Measurements from ENCODE around the gene SLC9A3.
"Not testable (repeated sequence)": the region's sequence is repeated elsewhere in the genome, so short reads cannot be mapped to it uniquely, and the experiment has no call there.

SLC9A3 gene

DNA sequence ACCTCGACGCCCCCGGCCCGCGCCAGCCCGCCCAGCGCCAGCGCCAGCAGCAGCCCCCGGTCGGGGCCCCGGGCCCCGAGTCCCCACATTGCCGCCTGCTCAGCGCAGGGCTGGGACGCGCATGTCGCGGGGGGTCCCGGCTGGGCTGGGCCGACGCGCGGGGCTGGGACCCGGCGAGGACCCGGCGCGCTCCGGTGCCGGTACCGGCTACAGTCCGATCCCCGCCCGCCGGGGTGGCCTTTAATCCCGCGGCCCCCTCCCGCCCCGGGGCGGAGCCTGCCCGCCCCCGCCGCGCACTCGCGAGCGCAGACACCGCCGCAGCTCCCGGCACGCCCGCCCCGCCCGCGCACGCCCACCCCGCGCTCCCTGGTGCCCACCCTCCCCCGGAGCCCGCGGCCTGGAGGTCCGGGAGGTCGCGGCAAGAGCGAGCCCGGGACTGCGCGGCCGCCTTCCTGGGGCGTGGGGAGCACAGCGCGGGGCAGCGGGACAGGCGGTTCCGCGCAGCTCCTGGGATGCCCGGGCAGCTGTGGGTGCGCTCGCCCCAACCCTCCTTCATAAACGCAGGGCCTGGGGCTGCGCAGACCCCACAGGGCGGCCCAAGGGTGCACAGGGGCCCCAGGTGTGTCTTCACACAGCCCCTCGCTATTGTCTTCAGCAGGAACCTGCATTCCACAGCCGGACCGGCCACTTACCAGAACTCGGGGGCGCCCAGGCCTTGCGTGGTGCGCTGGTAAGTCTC, at the start of gene SLC9A3:
TSS of gene SLC9A3 (minus strand) at position 216 of the 739 bp plus-strand sequence.
- DNase-seq, result no peak

DNA sequence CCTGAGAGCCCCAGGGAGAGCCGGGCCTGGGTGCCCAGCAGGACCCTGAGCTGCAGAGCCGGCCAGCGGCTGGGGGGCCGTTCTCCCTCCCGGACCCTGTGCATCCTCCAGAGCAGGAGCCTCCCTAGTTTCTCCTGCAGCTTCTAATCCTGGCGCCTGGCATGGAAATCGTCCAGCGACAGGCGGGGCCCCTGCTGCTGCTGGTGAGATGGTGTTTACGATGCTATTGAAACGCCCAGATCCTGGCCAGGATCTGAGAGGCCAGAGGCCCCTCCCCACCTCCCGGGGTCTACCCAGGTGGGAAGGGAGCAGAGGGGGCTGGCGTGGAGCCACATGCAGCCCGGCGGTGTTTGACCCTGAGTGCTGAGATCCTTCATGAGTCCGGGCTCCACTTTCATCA, 49.7 kb upstream of the SLC9A3 start:
- DNase-seq, result no peak

DNA sequence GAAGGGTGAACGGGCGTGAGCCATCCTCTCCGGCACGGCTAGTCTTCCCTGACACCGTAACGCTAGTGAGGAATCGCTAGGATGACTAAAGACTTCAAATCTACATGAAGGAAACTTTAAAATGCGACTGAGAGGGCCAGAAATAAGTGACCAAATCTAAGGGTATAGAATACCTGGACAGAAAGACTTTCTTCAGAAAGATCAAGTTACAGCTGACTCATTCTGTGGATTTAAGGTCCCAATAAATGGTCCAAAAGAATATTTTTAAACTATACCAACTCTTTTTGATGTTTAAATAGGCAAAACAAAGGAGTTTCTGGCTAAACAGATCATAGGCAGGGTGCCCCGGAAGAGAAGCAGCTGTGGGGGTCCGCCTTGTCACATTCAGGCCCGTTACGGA, 49.0 kb upstream of the SLC9A3 start:
- no peak for DNase-seq

DNA sequence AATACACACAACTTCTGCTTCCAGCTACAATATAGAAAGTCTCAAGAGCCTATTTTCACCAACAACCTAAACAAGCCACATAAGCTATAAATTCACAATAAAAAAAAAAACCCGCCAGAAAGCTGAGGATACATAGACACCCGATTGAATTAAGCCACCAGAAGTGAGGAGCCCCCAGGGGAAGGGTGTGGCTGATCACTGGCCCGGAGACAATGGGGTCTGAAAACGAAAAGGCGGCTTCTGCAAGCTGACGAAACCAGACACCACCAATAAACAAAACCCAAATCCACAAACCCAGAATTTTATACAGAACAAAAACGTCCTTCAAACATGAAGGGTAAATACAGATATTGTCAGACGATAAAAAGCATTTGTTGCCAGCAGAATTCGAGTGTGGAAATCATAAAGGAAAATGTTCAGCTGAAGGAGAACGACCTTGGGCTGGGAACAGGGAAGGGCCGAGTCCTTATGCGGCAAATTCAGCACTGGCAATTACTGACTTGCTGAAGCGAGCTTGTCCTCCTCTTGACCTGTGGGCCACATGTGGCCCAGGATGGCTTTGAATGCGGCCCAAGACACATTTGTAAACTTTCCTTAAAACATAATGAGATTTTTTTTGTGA, 48.3 kb upstream of the SLC9A3 start:
- DNase-seq, result no peak

DNA sequence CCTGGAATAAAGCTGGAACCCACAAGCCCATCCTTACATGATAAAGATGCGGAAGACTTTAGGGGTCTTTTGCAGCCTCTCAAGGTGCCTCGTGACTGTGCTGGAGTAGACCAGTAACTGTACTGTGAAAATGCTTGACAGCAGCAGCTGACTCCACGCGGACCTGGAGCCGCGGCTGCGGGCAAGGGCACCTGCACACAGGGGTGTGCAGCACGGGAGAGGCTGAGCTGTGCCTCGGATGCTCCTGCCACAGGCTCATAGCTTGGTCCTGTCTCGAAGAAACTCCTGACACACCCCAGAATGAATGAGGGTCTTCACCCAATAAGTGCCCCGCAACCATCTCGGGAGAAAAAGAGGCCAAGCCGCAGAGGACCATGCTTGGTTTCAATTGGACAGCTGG, 47.5 kb upstream of the SLC9A3 start:
- no peak for DNase-seq

DNA sequence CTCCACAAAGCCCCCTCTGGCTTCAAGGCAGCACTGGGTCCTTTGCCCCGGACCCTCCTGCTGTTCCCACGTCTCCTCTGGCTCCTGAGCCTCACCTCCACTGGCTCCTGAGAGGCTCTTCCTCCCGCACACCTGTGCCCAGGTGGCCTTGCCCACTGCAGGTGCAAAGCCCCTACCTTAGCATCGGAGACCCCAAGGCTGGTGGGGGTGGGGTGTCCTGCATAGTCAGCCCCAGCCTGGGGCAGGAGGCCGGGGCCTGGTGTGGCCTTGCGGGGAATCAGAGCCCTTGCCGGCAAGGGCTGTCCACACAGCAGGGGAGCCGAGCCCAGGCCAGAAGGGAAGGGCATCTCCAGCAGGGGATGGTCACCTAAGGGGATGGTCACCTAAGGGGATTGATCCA, 46.6 kb upstream of the SLC9A3 start:
- no peak for DNase-seq

DNA sequence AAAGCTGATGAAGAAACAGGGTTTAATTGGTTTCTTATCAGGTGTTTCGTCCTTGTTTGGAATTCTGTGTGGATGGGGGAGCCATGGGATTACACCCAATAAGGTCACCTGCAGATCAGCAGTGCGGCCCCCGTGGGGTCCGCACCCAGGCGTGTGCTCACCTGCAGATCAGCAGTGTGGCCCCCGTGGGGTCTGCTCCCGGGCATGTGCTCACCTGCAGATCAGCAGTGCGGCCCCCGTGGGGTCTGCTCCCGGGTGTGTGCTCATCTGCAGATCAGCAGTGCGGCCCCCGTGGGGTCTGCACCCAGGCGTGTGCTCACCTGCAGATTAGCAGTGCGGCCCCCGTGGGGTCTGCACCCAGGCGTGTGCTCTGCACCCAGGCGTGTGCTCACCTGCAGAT, 46.2 kb upstream of the SLC9A3 start:
- DNase-seq, result no peak

DNA sequence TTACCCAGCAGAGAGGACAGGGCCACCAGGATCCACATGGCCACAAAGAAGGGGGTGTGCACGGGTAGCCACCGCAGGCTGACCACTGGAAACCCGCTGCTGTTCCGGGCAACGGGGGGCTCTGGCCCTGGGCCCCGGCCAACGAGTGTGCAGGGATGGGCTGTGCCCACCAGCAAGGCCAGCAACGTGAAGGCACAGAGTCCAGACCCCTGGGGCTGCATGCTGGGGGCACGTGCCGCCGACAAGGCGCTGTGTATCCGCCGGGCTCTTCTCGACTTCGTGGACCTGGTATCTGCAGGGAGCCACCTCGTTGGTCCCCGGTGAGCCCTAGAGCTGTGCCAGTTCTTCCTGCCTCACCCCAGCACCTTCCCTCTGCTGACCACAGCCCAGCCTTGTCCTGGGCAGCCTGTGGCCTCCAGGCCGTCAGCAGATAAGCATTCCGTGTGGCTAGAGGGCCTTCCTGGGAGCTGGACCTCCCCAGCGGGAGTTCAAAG, 45.7 kb upstream of the SLC9A3 start:
- no peak for DNase-seq

DNA sequence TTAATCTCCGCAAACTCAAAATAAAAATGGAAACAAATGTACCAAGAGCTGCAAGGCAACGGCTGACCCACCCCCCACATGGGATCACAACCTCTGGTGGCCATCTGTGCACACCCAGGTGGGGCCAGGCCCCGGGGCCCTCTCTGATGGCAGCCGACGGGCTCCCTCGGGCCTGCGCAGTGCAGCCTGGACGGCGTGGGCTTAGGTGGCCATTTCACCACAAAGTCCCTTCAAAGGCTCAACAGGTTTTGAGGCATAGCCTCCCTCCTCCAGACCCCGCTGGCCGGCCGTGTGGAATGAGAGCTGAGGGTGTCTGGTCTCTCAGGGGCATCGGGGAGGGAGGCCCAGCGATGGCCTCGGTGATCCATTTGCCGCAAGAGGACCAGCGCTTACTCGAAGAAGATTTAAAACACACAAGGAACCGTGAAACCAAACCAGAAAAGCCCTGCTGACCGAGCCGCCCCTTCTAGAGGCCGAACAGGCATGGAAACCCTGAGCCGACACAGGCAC, 45.2 kb upstream of the SLC9A3 start:
- DNase-seq, result no peak

DNA sequence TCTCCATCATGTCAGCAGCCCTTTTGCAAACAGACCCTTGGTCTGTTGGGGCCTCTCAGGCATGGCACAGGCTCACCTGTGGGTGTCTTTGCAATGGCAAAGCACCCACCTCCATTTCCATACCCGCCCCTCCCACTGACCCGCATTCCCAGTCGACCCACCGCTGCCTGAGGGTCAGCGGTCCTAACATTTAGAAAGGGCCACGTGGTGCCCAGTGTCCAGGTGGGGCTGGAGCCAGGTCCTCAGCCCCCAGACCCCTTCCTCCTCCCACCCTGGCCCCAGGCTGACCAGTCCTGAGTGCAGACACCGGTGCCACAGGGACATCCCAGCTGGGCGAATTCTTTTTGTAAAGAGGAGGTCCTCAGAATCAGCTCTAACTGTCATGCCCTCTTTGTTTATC, 44.6 kb upstream of the SLC9A3 start:
- DNase-seq, result no peak

DNA sequence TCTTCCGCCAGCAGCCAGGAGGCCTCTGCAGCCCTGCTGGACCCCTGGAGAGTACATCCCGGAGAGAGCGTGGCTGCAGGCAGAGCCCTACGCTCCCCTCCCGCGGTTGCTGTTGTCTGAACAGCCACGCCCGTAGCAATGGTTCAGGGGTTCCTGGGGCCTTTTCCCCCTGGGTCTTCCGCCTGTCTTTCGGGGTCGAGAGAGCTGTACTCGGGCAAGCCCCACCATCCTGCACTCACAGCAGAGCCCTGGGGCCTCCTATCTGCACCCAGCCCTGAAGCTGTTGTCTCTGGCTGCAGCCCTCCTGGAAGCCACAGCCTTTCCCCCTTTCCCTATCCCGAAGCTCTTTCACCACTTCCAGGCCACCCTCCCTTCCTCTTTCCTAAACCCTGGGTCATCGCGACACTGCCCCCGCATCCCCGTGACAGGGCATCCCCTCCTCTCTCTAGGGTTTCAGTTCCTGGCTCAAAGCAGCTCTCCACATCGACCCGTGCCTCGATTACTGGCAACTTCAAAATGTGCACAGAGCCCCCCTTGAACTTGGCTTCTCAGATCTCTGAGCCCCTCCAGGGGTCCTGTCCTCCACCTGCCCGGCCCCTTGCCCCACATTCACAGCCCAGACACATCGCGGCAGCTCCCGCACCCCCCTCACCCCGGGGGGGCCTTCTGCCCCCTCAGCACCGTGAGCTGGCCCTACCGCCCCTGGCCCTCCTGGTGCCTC, 44.0 kb upstream of the SLC9A3 start:
- no peak for DNase-seq

DNA sequence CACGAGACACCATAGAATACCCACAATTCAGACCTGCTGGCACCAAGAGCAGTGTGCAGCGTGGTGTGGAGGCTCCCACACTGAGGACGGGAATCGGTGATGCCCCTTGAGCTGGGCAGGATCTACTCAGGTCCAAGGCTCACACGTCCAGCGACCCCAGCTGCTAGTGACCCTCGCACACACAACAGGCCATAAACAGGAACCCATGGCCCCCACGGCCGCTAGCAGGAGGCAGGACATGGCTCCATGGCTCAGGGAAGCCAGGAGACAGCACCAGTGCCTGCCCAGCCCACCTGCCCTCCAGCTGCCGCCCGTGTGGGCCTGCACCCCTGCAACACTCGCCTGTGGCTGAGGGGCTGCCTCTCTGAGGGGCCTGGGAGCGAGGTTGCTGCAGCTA, 43.4 kb upstream of the SLC9A3 start:
- no peak for DNase-seq

DNA sequence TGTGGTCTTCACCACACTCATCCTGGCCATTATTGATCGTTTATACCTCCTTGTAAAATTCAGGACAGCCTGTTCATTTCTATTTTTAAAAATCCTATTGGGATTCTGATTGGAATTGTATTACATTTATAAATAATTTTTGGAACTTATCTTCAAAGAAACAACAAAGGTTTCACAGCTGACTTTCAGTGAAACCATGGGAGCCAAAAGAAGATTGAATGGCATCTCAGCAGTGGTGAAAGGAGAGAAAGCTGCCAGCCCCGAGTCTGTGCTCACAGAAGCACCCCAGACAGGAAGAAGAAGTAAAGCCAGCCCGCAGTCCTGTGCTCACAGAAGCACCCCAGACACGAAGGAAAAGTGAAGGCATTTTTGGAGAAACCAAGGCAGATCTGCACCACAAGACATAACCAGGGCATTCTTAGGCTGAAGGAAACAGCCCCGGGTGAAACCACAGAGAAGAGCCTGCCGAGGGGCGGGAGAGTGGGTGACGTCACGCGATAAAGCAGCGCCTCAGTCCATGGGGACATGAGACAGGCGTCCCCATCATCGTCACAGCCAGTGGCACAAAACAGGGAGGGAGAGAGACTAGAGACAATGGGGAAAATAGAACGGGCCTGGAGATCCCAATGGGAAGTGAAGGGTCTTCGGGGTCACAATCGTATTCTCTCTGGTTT, 42.5 kb upstream of the SLC9A3 start:
- DNase-seq, result no peak

DNA sequence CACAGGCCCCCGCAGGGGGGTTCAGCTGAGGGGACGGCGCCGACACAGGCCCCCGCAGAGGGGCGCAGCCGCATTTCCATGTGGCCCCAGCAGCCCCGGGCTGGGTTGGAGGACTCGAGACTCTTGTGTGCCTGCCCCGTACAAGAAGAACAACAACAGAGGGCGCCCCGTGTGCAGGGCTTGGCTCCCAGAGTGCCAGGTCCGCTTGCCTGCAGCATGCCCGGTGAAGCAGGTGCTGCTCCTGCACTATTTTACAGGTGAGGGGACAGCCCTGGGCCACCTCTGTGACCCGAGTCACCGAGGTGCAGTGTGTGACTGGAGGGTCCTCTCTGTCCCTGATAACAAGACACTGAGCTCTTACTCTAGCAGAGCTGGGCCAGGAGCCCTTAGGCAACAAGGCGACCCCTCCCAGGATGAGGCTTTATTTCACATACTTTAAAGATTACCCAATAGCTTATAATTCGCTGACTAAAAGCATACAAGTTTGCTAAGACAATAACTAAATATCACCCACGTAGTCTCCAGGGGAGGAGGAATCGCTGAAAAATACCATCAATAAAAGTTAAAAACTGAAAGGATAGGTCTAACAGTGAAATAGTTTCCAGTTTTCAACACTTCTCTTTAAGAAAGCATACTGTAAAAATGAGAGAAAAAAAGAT, 41.7 kb upstream of the SLC9A3 start:
- no peak for DNase-seq

DNA sequence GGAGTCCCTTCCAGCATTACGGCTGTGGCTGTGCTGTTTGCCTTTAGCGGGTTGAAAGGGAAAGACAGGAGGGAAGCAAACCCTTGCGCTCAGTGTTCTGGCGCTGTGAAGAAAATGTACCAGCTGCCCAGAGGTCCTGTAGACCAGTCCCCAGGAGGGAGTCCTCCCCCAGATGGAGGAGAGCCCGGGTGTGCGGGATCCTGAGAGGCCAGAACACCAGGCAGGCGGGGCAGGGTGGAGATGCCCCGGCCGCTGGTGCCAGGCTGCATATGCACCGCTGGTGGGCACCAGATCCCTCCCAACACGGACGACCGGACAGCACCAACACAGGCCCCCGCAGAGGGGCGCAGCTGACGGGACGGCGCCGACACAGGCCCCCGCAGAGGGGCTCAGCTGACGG, 37.2 kb upstream of the SLC9A3 start:
- DNase-seq, result no peak

DNA sequence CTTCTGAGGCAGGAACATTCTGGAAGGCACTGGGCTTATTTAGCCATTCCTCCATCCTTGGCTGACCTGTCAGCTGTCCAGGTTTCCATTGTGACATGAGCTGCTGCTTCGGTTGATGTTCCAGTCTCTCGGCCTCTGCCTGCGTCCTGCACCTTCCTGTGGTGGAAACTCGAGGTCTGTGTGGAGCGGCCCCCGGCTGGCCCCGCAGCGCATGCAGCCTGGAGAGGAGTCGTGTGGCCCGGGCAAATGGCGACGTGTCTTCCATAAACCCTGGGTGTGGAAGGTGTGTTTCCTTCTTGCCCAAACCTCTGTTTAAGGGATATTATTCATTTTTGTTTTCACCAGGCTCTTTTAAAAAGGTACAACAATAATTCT, 36.5 kb upstream of the SLC9A3 start:
- no peak for DNase-seq

DNA sequence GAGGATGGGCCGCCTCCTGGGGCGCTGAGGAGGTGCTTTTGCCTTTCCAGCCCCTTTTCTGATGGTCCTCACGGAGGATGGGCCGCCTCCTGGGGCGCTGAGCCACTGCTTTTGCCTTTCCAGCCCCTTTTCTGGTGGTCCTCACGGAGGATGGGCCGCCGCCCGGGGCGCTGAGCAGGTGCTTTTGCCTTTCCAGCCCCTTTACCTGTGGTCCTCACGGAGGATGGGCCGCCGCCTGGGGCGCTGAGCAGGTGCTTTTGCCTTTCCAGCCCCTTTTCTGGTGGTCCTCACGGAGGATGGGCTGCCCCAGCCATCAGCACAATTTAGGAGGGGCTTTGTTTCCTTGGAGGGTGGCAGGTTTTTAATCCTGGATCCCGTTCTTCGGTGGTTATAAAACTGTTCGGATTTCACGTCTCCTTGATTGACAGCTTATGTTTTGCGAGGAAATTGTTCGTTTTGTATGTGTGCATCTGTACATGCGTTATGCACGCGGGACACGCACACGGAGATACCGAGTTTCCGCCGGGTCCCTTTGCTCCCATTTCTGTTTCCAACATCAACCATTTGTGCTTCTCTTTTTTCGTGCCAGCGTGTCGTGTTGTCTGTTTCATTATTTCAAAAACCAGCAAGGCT, 34.7 kb upstream of the SLC9A3 start:
- no peak for DNase-seq

DNA sequence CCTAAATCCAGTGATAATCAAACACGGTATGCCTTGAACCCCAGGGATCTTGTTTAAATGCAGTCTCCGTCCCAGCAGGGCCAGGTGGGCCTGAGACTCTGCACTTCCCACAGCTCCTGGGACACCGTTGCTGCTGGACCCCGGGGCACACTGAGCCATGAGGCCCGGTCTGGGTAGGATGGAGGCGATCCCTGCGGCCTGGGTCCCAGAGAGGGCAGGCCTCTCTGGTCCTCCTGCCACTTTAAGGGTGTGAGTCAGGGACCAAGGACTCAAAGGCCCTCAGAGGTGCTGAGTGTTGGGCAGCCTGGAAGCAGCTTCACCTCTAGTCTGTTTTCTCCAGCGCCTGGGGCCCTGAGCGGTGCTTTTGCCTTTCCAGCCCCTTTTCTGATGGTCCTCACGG, 34.1 kb upstream of the SLC9A3 start:
- no peak for DNase-seq

DNA sequence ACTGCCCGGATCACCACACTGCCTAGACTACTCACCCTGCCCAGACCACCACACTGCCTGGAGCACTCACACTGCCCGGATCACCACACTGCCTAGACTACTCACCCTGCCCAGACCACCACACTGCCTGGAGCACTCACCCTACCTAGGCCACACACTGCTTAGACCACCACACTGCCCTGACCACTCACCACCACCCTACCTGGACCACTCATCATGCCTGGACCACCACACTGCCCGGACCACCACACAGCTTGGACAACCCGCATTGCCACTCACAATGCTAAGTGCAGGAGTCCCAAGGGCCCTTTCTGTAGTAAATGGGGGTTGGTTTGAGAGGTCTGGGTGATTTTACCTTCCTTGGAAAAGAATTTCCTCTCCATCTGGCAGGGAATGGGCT, 33.7 kb upstream of the SLC9A3 start:
- not testable (repeated sequence) for DNase-seq

DNA sequence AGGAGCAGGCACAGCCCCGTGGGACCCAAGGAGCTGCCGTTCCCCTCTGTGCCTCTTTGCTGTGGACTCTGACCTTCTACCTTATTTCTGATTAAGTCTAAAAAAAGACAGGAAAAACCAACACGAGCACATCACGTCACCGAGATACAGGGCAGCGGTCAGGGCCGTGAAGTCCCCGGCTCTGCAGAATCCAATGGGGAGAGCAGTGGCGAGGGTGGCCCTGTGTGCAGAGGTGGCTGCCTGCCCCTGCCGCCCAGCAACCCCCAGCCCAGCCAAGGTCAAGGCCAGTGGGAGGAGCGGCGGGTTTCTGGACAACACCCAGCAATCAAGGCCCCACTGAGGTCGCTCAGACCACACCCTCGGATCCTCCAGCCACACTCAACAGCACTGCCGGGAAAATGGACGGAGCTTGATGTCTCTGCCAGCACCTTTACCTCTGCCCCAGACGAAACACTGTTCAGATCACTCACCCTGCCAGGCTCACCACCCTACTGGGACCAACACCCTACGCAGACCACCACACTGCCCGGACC, 32.7 kb upstream of the SLC9A3 start:
- DNase-seq, result no peak

DNA sequence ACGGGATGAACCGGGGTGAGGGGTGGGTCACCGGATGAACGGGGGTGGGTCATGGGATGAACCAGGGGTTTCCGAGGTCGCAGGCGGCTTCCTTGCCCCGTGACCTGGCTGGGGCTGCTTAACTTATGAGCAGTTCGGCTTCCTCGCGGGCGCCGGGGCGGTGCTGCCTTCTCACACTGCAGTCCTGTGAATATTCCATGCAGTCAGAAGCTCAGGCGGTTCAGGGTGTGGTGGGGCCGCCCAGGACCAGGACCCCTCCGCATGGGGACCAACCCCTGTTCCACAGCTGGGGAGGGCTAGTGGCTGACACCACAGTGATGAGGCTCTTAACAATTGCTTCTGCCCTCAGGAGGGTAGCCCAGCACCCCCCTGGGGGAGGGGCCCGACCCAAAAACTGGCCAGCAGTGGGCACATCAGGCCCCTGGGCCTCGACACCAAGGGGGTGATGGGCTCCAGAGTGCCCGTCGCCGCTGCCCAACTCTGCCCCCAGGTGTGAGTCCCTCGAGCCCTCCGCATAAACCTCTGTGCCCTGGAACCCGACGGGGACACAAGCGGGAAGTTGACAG, 30.9 kb upstream of the SLC9A3 start:
- no peak for DNase-seq
